KOPT-K1 (cell line): ENCODE results near the gene DNAJC5.
"Not testable (repeated sequence)": the region's sequence is repeated elsewhere in the genome, so short reads cannot be mapped to it uniquely, and the experiment has no call there.

Experiments used
- H3K27ac ChIP-seq: fragments of 200-600 bp; sonication (generic); 2 replicates; pipeline ENCODE4 v1.5.1; 2016; ENCODE audit warnings: antibody characterized with exemption, mild to moderate bottlenecking, low read depth, low read length; ENCODE audit not compliant: poor library complexity, severe bottlenecking
- H3K36me3 ChIP-seq: fragments of 200-600 bp; sonication (generic); 2 replicates; pipeline ENCODE4 v1.5.1; 2017; ENCODE audit warnings: antibody characterized with exemption, mild to moderate bottlenecking, low read length, moderate library complexity; ENCODE audit not compliant: insufficient read depth
- H3K9me3 ChIP-seq: fragments of 200-600 bp; sonication (generic); 2 replicates; pipeline ENCODE4 v1.5.1; 2017; ENCODE audit warnings: antibody characterized with exemption, low read length, mild to moderate bottlenecking; ENCODE audit not compliant: insufficient read depth, poor library complexity, severe bottlenecking

Gene DNAJC5

DNA sequence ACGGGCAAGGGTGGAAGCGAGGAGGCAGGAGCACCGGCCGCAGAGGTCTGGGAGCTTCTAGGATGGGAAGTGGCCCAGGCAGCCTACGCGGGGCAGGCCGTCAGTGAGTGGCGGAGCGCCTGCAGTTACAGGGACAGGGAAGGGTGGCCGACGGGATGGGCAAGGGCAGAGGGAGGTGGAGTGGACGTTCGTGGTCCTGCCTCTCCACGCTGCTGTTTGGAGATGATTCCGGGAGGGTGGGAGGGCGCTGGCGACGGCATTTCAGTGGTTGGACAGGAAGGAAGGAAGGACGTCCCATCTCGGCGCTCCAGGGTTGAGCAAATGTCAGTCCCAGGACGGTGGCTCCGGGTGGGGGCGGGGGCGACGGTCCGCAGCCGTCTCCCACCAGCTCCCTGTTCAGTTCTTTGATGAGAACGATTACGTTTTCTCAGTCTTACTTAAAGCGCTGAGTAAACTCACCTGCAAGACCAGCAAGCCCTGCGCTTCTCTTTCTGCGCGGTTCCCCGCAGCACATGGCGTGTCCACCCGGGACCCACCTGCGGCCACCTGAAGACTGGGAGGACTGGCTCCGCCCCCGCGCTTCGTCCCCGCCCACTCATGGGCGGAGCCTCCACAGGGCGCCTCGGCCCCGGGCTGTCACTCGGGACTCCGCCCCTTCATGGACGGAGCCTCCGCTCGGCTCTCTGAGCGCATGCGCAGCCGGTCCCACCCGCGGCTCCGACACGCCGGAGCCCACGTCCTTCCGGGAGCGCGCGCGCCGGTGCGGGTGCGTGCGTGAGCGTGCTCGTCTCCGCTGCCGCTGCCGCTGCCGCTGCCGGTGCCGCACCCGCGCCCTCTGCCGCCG, at the start of gene DNAJC5:
Gene DNAJC5, plus strand, starts transcription at position 769 of the 844 bp plus-strand sequence. CDS start 33,220 bp downstream, outside the sequence.
- Histone ChIP-seq H3K27ac (peak within 1 kb of the TSS; percentile 45), H3K36me3 (peaks cover 28% of the 10 kb centered on the region), H3K9me3 (no peaks in the 10 kb centered on the region)

DNA sequence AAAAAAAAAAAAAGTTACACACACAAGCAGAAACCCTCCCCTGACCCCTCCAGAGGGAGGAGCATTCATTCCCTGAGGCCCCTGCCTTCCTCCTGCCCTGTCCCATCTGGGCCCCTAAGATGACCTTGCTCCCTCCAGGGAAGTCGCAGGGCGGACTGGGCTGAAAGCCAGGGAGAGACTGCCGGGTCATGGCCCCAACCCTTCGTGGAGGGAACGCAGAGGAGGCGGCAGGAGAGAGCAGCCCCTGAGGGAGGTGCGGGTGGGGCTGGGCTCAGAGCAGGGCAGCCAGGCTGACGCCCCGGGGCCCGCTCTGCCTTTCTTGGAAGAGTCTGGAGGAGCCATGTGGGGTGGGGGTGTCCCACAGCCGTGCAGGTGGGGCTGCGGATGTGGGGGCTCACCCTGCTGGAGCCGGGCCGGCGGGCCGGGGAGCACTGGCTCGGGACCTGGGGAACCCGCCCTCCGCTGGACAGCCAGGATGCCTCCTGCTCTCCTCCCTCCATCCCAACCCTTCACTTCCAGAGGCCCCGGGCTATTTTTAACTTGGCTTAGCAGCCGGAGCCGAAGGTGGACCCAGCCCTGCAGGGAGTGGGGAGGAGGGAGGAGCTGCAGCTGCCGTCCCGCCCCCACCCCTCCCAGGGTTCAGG, 48.7 kb upstream of the DNAJC5 start:
- no peaks in the 10 kb centered on the region for H3K9me3 ChIP-seq
- H3K27ac ChIP-seq, result no peak overlapping the region
- H3K36me3 ChIP-seq, result no peaks in the 10 kb centered on the region

GRCh38 chr20:63846888-63847236, 48.1 kb upstream of the DNAJC5 start:
- Histone ChIP-seq H3K9me3 (no peaks in the 10 kb centered on the region), H3K36me3 (no peaks in the 10 kb centered on the region), H3K27ac (no peak overlapping the region)

GRCh38 chr20:63847237-63848002, 47.5 kb upstream of the DNAJC5 start:
- H3K36me3 ChIP-seq, result no peaks in the 10 kb centered on the region
- H3K27ac ChIP-seq, result no peak overlapping the region
- H3K9me3 ChIP-seq, result no peaks in the 10 kb centered on the region

GRCh38 chr20:63848003-63848911, 46.7 kb upstream of the DNAJC5 start:
- H3K9me3 ChIP-seq, result no peaks in the 10 kb centered on the region
- no peak overlapping the region for H3K27ac ChIP-seq

GRCh38 chr20:63850689-63851547, 44.0 kb upstream of the DNAJC5 start:
- Histone ChIP-seq H3K9me3 (no peaks in the 10 kb centered on the region), H3K27ac (no peak overlapping the region), H3K36me3 (no peaks in the 10 kb centered on the region)

More at GRCh38 chr20:63848003-63848911, 46.7 kb upstream of the DNAJC5 start:
- no peaks in the 10 kb centered on the region for H3K36me3 ChIP-seq

GRCh38 chr20:63851548-63851943, 43.4 kb upstream of the DNAJC5 start:
- H3K9me3 ChIP-seq, H3K36me3 ChIP-seq, H3K27ac ChIP-seq: not testable (repeated sequence)

DNA sequence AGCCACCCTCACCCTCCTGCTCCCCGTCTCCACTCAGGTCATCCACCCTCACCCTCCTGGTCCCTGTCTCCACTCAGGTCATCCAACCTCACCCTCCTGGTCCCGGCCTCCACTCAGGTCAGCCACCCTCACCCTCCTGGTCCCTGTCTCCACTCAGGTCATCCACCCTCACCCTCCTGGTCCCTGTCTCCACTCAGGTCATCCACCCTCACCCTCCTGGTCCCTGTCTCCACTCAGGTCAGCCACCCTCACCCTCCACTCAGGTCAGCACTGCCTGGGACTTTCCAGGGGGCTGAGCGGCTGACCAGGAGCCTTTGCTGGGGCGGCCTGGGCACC, 41.2 kb upstream of the DNAJC5 start:
- H3K9me3 ChIP-seq, H3K27ac ChIP-seq, H3K36me3 ChIP-seq: not testable (repeated sequence)

DNA sequence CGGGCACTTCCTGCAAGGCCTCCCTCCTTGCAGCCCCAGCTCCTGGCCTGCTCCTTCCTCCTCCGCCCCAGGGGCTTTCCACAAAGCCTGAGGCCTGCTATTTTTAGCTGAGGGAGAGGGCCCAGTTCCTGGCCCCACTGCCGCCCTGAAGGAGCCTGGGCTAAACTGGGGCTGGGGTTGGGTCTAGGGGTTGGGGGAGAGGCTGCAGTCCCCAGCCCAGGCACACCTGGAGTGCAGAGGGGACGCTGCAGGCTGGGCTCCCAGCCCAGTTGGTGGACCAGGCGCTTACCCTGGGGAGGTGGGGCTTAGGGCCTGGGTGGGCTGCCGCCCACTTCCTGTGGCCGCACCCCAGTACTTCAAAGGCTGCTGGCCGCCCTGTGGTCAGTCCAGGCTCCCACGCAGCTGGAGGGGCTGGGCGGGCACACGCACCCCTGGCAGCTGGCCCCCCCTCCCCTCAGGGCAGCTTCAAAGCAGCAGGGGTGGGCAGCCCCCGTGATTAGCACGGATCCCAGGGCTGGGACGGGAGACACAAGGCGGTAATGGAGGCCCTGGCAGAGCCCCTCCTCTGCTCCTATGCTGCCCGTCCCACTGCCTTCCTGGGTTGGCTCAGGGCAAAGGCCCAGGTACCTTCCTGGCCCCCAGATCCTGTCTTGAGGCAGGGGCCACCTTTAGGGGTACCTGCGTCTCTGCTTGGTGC, 40.7 kb upstream of the DNAJC5 start:
- no peaks in the 10 kb centered on the region for H3K9me3 ChIP-seq
- no peak overlapping the region for H3K27ac ChIP-seq
- H3K36me3 ChIP-seq, result no peaks in the 10 kb centered on the region

- Histone ChIP-seq H3K9me3 (no peaks in the 10 kb centered on the region), H3K27ac (no peak overlapping the region), H3K36me3 (no peaks in the 10 kb centered on the region)
These were observed 40.1 kb upstream of the DNAJC5 start for GRCh38 chr20:63854766-63855362.

DNA sequence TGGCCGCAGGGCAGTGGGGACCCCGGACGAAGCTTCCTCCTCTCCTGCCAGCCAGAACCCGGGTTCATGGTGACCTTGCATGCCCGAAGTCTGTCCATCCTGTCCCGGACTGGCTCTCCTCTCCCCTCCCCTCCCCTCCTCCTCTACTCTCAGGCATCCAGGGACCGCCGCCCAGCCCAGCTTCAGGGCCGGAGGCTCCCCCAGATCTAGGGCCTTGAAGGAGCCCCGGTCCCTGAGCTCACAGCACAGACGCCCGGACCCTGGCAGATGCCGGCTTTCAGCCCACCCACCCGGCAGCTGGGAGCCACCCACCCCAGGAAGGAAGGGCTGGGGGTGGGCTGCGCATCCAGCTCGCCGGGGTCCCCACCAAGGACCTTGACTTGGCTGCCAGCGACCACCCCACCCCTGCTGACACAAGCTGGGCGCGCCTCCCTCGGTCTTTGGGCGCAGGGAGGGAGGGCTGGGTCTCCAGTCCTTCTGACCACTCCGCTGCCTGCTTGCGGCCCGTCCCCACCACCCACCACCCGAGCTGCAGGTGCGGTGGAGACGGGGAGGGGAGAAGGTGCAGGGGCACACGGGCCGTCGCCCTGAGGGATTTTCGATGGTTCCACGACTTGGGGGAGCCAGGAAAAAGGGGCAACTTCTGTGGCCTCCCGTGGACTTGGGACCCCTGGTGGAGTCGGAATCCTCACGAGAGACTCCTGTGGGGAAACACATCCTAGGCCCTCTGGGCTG, 39.4 kb upstream of the DNAJC5 start:
- no peaks in the 10 kb centered on the region for H3K36me3 ChIP-seq
- no peak overlapping the region for H3K27ac ChIP-seq
- H3K9me3 ChIP-seq, result no peaks in the 10 kb centered on the region

GRCh38 chr20:63856098-63856511, 38.8 kb upstream of the DNAJC5 start:
- Histone ChIP-seq H3K9me3 (no peaks in the 10 kb centered on the region), H3K27ac (no peak overlapping the region), H3K36me3 (0 out of 2 replicates have a peak, but pooled peaks cover 3% of the 10 kb centered on the region)
